ENCODE measurements around the gene LCE5A. TPM values are rescaled to one million over a fixed set of nuclear protein-coding genes. Genes with fewer than 3 reads are reported as not detected.

LCE5A gene
- total and polyA plus RNA-seq, 2 donors (not counting 3 experiments of a cell fraction or from before 2014, with no cell fraction given): not detected

DNA sequence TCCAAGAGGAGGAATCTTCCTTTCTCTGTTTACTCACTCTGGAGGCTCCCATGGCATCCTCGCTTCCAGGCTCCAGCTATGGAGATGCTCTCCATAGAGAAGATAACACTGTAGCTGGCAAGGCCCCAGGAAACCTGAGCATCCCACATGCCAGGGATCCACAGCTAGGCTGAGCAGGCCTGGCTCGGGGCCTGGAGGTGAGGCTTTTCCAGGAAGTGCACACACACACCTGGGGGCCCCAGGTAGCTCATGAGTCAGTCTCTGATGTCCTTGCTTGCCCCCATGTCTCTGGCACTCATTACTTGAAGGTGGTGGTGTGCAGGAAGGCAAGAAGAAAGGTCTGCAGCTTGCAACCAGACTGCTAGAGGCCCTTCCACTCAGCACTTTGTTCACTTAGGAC, 5.5 kb upstream of the LCE5A start:
- TF ChIP-seq POLR2AphosphoS5 (IDR thresholded peaks at IDR 0.05; ENCODE audit: insufficient read depth, low read depth, low read length) (no peak), MYC (IDR thresholded peaks at IDR 0.05; ENCODE audit: low read depth, low read length) (no peak), FOS (IDR thresholded peaks at IDR 0.05; ENCODE audit: borderline replicate concordance, insufficient read depth, low read length) (no peak), EZH2 (IDR thresholded peaks at IDR 0.05; ENCODE audit: borderline replicate concordance, low read depth, low read length, severe bottlenecking) (no peak)
- no peak for DNase-seq (ENCODE audit: low read depth, low spot score)

DNA sequence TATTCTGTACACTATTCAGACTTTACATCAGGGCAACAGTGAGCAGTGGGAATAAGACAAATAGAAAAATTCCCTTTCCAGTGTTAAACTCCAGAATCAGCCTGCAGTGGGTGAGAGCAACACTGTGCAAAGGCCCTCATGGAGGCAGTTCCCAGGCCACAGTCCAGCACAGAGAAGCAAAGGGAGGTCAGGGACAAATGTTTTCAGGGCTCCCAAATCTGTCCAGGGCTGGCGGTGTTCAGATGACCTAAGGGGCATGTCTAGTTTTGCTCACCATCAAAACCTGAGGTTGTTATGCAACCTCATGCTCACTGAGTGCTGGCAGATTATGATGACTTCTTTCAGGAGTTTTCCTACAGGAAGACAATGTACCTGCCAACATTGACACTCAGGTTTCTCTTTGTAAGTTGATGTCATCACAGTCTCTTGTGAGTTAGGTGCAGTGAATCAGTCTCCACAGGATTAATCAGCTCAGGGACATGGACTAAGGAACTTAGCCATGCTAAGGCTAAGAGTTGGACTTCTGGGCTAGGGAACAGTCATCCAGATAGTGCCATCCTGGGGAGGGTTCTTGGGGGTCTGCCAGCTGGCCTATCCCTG, 3.6 kb upstream of the LCE5A start:
- no peaks in the 10 kb centered on the region for H3K27me3 ChIP-seq (ENCODE audit: control insufficient read depth in 2 of 2, insufficient read depth in 2 of 2, low read length in 2 of 2)
- no peak overlapping the region for H3K4me2 ChIP-seq (ENCODE audit: insufficient read depth, low read length)
- FAIRE-seq: no peak
- no peak for TF ChIP-seq FOS (IDR thresholded peaks at IDR 0.05; ENCODE audit: borderline replicate concordance, insufficient read depth, low read length)
- TF ChIP-seq EZH2 (IDR thresholded peaks at IDR 0.05; ENCODE audit: borderline replicate concordance, low read depth, low read length, severe bottlenecking): no peak
- no peak for TF ChIP-seq MYC (IDR thresholded peaks at IDR 0.05; ENCODE audit: low read depth, low read length)
- TF ChIP-seq JUN (IDR thresholded peaks at IDR 0.05; ENCODE audit: borderline replicate concordance, insufficient read depth, insufficient read length, low read depth): no peak
- TF ChIP-seq POLR2AphosphoS5 (IDR thresholded peaks at IDR 0.05; ENCODE audit: insufficient read depth, low read depth, low read length): no peak
- TF ChIP-seq, protein P1, sequence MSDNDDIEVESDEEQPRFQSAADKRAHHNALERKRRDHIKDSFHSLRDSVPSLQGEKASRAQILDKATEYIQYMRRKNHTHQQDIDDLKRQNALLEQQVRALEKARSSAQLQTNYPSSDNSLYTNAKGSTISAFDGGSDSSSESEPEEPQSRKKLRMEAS (IDR thresholded peaks at IDR 0.05; ENCODE audit: insufficient read depth, insufficient read length): no peak
- TF ChIP-seq GATA2 (IDR thresholded peaks at IDR 0.05; ENCODE audit: insufficient read depth, insufficient read length, low read depth, low read length): no peak
- TF ChIP-seq POLR2A (IDR thresholded peaks at IDR 0.05; ENCODE audit: low read depth, low read length): no peak
- TF ChIP-seq, protein P2, sequence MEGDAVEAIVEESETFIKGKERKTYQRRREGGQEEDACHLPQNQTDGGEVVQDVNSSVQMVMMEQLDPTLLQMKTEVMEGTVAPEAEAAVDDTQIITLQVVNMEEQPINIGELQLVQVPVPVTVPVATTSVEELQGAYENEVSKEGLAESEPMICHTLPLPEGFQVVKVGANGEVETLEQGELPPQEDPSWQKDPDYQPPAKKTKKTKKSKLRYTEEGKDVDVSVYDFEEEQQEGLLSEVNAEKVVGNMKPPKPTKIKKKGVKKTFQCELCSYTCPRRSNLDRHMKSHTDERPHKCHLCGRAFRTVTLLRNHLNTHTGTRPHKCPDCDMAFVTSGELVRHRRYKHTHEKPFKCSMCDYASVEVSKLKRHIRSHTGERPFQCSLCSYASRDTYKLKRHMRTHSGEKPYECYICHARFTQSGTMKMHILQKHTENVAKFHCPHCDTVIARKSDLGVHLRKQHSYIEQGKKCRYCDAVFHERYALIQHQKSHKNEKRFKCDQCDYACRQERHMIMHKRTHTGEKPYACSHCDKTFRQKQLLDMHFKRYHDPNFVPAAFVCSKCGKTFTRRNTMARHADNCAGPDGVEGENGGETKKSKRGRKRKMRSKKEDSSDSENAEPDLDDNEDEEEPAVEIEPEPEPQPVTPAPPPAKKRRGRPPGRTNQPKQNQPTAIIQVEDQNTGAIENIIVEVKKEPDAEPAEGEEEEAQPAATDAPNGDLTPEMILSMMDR (IDR thresholded peaks at IDR 0.05; ENCODE audit: extremely low read depth in 1 of 2, insufficient read depth in 1 of 2, low read depth in 1 of 2, low read length in 2 of 2): no peak
- BruUV-seq (replicated peaks): no TSS peak
- no peak overlapping the region for H3K27ac ChIP-seq (ENCODE audit: insufficient read depth, low read depth, low read length)
- H2AFZ ChIP-seq (ENCODE audit: low read depth, low read length): no peak overlapping the region
- H3K9me1 ChIP-seq (replicated peaks; ENCODE audit: control insufficient read depth, extremely low read depth, insufficient read depth, low read length): no peaks in the 10 kb centered on the region
- no peak overlapping the region for H3K9ac ChIP-seq (replicated peaks; ENCODE audit: extremely low read depth, insufficient read depth, low read length)
- POLR2A ChIA-PET: no interaction called here
- H3K4me1 ChIP-seq (ENCODE audit: control insufficient read depth, extremely low read depth, insufficient read depth, low read length): no peaks in the 10 kb centered on the region
- no peaks in the 10 kb centered on the region for H3K9me3 ChIP-seq (replicated peaks; ENCODE audit: control insufficient read depth, insufficient read depth, low read length)
- no peaks in the 10 kb centered on the region for H3K79me2 ChIP-seq (ENCODE audit: control insufficient read depth, insufficient read depth, low read length)
- DNase-seq (ENCODE audit: low read depth, low spot score): no peak
- CTCF ChIA-PET: no interaction called here
- dilution Hi-C loops (cut with MboI; ENCODE audit: extremely low pct_ligation_motif_present, low sequenced_read_pairs): no loop called here
- H3K4me3 ChIP-seq (replicated peaks in 1 of 3; ENCODE audit: insufficient read depth in 1 of 3, low read depth in 1 of 3, low read length in 3 of 3): no peak overlapping the region
- intact Hi-C loops (cut with micrococcal nuclease): no loop called here
- H3K36me3 ChIP-seq (ENCODE audit: control insufficient read depth in 2 of 2, extremely low read depth in 1 of 2, insufficient read depth in 2 of 2, low read length in 2 of 2): no peaks in the 10 kb centered on the region
- H4K20me1 ChIP-seq (replicated peaks; ENCODE audit: control insufficient read depth, extremely low read depth, insufficient read depth, low read length): no peaks in the 10 kb centered on the region

More for the DNA sequence above, 5.5 kb upstream of the LCE5A start:
- Histone ChIP-seq H2AFZ (ENCODE audit: low read depth, low read length) (no peak overlapping the region), H3K4me3 (replicated peaks in 1 of 3; ENCODE audit: insufficient read depth in 1 of 3, low read depth in 1 of 3, low read length in 3 of 3) (no peak overlapping the region), H3K9me1 (replicated peaks; ENCODE audit: control insufficient read depth, extremely low read depth, insufficient read depth, low read length) (no peaks in the 10 kb centered on the region), H3K27ac (ENCODE audit: insufficient read depth, low read depth, low read length) (no peak overlapping the region), H3K79me2 (ENCODE audit: control insufficient read depth, insufficient read depth, low read length) (no peaks in the 10 kb centered on the region), H4K20me1 (replicated peaks; ENCODE audit: control insufficient read depth, extremely low read depth, insufficient read depth, low read length) (no peaks in the 10 kb centered on the region), H3K27me3 (ENCODE audit: control insufficient read depth in 2 of 2, insufficient read depth in 2 of 2, low read length in 2 of 2) (no peaks in the 10 kb centered on the region), H3K4me2 (ENCODE audit: insufficient read depth, low read length) (no peak overlapping the region), H3K4me1 (ENCODE audit: control insufficient read depth, extremely low read depth, insufficient read depth, low read length) (no peaks in the 10 kb centered on the region), H3K36me3 (ENCODE audit: control insufficient read depth in 2 of 2, extremely low read depth in 1 of 2, insufficient read depth in 2 of 2, low read length in 2 of 2) (no peaks in the 10 kb centered on the region), H3K9ac (replicated peaks; ENCODE audit: extremely low read depth, insufficient read depth, low read length) (no peak overlapping the region), H3K9me3 (replicated peaks; ENCODE audit: control insufficient read depth, insufficient read depth, low read length) (no peaks in the 10 kb centered on the region)
- dilution Hi-C loops (cut with MboI; ENCODE audit: extremely low pct_ligation_motif_present, low sequenced_read_pairs) (no loop called here), intact Hi-C loops (cut with micrococcal nuclease) (no loop called here)
- BruUV-seq (replicated peaks): no TSS peak
- no peak for FAIRE-seq
- POLR2A ChIA-PET: no interaction called here
- CTCF ChIA-PET: interaction anchor here (1.6 to 1.9 kb wide), 3 partner anchors 10 to 28 kb away, joined by 4 to 7 read pairs (median 6); no protein-coding TSS in a partner anchor
